ENCODE measurements around the gene USP15. TPM values are rescaled to one million over a fixed set of nuclear protein-coding genes. Genes with fewer than 3 reads are reported as not detected.
"Not testable (repeated sequence)": the region's sequence is repeated elsewhere in the genome, so short reads cannot be mapped to it uniquely, and the experiment has no call there.

The USP15 gene
- total RNA-seq, 1 donor from 2014 or later, result 78.9 TPM

DNA sequence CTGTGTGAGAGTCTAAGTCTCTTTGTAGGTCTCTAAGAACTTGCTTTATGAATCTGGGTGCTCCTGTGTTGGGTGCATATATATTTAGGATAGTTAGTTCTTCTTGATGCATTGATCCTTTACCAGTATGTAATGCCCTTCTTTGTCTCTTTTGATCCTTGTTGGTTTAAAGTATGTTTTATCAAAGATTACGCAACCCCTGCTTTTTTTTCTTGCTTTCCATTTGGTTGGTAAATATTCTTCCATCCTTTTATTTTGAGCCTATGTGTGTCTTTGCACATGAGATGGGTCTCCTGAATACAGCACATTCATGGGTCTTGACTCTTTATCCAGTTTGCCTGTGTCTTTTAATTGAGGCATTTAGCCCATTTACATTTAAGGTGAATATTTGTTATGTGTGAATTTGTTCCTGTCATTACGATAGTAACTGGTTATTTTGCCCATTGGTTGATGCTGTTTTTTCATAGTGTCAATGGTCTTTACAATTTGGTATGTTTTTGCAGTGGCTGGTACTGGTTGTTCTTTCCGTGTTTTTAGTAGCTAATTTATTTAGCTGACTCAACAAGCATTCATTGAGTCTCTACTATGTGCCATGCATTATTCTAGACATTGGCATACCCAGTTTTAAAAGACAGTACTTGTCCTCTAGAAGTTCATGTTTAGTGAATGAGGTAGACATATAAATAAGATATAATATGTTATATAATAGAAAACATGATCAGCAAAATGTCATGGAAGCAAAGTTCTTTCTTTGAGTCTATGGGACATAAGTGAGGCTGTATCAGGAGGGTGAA is 108.4 kb downstream of the USP15 start:
- DNase-seq (ENCODE audit: low spot score), result not testable (repeated sequence)

- no peak for DNase-seq (ENCODE audit: low spot score)
These were observed 110.0 kb downstream of the USP15 start for GRCh38 chr12:62370189-62370588.

DNA sequence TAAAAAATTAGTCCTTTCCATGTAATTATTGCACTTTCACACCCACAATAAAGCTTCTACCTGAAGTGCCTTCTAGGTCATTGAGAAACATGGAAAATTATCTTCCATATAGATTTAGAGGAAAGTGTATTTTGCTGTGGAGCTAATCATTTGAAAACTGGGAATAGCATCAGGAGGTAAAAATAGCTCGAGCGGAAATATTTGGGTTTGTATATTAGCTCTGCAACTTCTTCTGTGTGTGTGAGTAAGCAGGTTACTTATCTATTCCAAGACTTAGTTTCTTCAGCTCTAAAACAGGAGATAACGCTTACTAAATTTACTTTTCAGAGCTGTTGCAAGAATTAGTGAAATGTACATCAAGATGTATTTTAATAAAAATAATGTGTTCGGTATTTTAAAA is 111.5 kb downstream of the USP15 start:
- DNase-seq (ENCODE audit: low spot score), result no peak

DNA sequence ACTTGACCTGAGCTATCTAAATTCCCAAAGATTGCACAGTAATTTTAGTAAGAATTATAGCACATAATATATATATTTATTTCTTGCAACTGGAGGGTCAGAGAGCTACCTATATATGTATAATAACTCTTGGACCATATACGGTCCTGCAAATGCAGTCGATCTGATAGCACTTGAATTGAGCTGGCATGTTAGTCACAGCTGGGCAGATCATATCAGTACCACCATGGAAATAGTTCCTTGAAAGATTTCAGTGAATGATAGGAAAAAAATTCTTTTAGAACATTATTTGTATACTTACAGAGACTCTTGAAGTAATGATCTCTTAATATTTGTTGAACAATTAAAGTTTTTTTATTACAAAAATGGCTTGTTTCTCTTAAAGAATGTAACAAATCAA is 111.9 kb downstream of the USP15 start:
- no peak for DNase-seq (ENCODE audit: low spot score)

- no peak for DNase-seq (ENCODE audit: low spot score)
These were observed 112.6 kb downstream of the USP15 start for GRCh38 chr12:62372825-62373224.

DNA sequence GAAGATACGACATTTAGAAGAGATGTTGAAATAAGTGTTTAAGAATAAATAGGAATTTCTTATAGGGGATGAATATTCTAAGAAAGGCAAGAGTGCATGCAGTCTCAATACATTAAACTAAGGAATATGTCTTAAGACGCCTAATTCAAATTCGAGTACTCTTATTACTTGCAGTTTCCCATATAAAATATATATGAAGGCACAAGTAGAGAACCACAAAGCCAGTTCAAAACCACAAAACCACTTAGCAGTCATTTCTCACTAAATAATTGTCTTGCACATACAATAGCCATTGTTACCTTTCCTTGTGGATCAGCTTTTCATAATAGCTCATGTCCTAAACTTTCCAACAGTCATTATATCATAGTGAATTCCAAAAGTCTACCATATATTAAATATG is 115.4 kb downstream of the USP15 start:
- no peak for DNase-seq (ENCODE audit: low spot score)

- no peak for DNase-seq (ENCODE audit: low spot score)
These were observed 119.0 kb downstream of the USP15 start for GRCh38 chr12:62379026-62379722.

GRCh38 chr12:62379723-62380045 is 119.5 kb downstream of the USP15 start:
- no peak for DNase-seq (ENCODE audit: low spot score)

DNA sequence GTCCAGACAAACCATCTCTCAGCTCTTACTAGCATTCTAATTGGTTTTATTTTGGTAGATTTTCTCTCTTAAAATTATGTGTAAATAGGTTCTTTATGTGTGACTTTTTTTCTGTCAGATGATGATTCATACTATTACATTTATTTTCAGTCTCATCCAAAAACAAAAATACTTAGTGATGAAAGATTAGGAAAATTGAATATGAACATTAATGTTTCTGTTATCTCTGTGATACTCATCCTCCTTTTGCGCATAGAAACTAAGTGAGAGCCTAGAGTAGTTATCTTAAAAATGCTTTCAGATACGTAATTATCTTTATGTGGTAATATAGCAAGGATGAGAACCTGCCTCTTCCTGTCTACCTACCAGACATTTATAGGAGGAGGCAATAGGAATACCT is 122.3 kb downstream of the USP15 start:
- no peak for DNase-seq (ENCODE audit: low spot score)

DNA sequence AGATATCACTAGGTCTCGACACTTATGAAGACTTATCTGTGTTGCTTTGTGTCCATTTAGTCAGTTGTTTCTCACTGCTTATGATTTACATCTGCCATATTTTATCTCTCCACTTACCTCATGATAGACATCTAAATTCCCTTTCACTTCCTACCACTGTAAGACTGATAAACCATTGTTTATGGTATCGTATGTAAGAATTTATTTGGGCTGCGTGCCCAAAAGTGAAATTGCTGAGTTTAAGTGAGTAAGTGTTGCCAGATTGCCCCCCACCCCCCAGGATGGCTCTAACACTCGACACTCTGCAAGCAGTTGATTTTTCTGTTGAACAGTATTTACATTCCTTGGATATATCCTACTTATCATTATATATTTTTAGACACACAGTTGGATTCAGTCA is 136.5 kb downstream of the USP15 start:
- DNase-seq (ENCODE audit: low spot score), result no peak

- no peak for DNase-seq (ENCODE audit: low spot score)
These were observed 139.9 kb downstream of the USP15 start for GRCh38 chr12:62400135-62400534.

DNA sequence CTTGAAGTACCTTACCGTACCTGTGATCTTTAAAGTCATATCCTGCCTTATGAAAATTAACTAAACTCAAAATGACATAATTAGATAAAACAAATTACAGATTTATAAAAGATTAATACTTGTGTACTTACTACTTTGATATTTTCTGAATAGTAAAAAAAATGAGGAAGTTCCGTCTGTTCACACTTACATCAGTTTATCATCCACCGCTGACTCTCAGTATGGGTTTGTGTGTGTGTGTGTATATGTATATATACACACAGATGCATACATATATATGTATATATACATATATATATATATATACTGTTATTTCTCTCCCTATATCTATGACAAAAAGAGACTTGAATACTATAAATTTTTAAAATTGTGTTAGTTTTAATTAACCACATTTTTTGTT is 141.4 kb downstream of the USP15 start:
- no peak for DNase-seq (ENCODE audit: low spot score)

DNA sequence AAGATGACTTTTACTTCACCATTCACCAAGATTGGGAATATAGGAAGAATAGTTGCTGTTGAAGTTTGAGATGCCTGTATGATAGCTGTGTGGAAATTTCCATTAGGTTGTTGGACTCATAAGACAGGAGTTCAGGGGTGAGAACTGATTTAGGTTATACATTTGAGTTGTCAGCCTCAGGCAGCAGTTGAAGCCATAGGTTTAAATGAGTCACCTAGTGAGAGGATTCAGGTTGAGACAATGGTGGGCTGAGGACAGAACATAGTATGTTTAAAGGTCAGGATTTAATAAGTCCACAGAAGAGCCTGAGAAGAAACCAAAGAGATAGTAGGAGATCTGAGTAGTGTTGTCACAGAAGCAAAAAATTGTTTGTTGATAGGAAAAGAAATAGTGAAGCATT is 142.8 kb downstream of the USP15 start:
- no peak for DNase-seq (ENCODE audit: low spot score)

DNA sequence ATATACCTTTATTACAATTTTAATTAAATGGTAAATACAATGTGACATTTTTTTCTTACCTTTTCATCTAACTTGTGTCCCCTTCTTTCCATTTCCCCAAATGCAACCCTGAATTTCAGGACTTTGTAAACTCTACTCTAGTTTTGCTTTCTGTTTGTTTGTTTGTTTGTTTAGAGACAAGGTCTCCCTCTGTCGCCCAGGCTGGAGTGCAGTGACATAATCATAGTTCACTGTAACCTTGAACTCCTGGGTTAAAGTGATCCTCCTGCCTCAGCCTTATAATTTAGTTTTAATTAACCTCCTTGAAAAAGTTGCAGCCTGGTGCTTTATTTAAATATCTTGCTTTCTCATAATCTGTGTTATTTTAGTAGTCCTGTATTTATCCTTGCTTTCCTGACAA is 147.4 kb downstream of the USP15 start:
- DNase-seq (ENCODE audit: low spot score), result no peak

- DNase-seq (ENCODE audit: low spot score), result no peak
These were observed 148.9 kb downstream of the USP15 start for GRCh38 chr12:62409068-62409467.

DNA sequence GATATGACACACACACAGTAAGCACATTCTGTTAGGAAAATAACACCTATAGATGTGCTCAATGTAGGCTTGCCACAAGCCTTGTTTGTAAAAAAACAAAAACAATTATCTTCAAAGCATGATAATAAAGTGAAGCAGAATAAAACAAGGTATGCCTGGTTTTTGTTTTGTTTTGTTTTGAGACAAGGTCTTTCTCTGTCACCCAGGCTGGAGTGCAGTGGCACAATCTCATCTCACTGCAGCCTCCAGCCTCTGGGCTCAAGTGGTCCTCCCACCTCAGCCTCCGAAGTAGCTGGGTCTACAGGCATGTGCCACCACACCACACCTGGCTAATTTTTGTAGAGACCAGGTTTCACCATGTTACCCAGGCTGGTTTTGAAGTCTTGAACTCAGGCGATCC is 154.0 kb downstream of the USP15 start:
- no peak for DNase-seq (ENCODE audit: low spot score)

DNA sequence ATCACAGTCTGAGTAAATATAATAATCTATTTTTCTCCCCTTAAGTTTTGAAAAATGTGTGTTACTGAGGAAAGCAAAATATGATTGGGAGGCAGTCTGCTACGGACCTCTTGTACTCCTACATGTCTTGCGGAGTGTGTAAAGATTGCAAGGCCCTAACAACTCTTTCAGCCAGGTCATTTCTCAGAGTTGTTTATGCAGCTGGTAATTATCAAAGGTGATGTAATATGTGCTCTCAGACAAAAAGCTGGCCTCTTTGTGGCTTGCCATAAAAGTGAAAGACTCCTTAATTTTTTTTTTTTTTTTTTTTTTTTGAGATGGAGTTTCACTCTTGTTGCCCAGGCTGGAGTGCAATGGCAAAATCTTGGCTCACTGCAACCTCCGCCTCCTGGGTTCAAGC is 165.9 kb downstream of the USP15 start:
- DNase-seq (ENCODE audit: low spot score), result no peak

- no peak for DNase-seq (ENCODE audit: low spot score)
These were observed 169.3 kb downstream of the USP15 start for GRCh38 chr12:62429457-62429856.

- DNase-seq (ENCODE audit: low spot score), result no peak
These were observed 174.5 kb downstream of the USP15 start for GRCh38 chr12:62434494-62435302.

DNA sequence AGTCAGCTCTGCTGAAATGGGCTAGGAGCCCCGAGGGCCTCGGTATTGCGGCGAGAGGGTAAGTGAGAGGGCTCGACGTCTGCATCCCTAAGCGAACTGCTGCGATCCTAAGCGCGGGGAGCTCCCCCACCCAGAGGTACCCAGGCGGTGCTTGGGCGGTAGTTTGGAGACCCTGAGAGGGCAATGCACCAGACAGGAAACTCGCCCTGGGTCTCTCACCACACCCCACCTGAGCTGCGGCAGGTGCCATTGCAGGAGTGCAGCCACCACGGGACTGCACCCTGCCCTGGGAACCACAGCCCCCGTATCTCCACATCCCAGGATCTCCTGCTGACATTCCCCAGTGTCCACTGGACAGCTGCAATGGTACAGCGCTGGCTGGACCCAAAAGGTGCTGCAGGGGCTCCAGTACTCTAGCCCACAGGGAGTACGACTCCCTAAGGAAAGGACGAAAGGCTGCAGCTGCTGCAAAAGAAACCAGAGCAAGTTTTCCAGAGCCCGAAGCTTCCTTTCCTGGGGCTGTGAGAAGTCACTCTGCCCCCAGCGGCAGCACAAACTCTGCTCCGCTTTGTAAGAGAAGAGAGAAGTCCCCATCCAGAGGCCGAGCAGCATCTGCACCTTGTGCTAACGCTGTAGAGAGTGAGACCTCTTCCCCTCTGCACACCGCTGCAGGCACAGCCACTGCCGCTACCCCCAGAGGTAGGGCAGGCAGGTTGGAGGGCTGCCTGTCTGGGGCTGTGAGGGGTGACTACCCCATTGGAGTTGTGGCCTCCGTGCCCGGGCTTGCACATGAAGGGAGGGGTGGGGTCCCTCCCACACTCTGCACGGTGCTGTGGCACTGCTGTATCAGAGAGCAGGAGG is 175.3 kb downstream of the USP15 start:
- no peak for DNase-seq (ENCODE audit: low spot score)

DNA sequence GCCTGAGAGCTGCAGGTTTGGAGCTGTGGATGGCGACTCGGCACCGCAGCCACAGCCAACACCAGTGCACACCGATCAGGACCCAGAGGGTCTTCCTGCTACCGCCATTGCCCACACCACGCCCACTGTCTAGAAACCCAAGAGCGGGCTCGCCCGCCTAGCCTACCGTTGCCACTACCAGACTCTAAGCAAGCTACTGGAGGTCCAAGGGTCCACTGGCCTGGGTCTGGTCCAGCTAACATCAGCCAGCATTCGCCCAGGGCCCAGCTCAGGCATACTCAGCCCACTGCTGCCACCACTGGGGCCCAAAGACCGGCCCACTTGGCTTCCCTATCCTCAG is 175.9 kb downstream of the USP15 start:
- DNase-seq (ENCODE audit: low spot score), result no peak

All from mesenteric fat pad (tissue), 1 donor.